Measurements from ENCODE around the gene NRL.

NRL gene

GRCh38 chr14:24065408-24065807, 49.3 kb downstream of the NRL start:
- no peak for DNase-seq

- no peak for DNase-seq
These were observed 49.9 kb downstream of the NRL start for GRCh38 chr14:24064856-24065255.

GRCh38 chr14:24064091-24064795, 50.5 kb downstream of the NRL start:
- DNase-seq: no peak

GRCh38 chr14:24063263-24063836, 51.4 kb downstream of the NRL start:
- no peak for DNase-seq

GRCh38 chr14:24062216-24062980, 52.4 kb downstream of the NRL start:
- DNase-seq: no peak

GRCh38 chr14:24060984-24061913, 53.5 kb downstream of the NRL start:
- no peak for DNase-seq

- no peak for DNase-seq
These were observed 54.3 kb downstream of the NRL start for GRCh38 chr14:24060443-24060842.

GRCh38 chr14:24059841-24060388, 54.8 kb downstream of the NRL start:
- DNase-seq: no peak

- DNase-seq: no peak
These were observed 55.7 kb downstream of the NRL start for GRCh38 chr14:24058951-24059475.

- DNase-seq: peak; percentile 69
These were observed 56.3 kb downstream of the NRL start for GRCh38 chr14:24058260-24058950.

GRCh38 chr14:24057867-24058259, 56.9 kb downstream of the NRL start:
- no peak for DNase-seq

- DNase-seq: no peak
These were observed 57.5 kb downstream of the NRL start for GRCh38 chr14:24057271-24057670.

- DNase-seq: no peak
These were observed 58.0 kb downstream of the NRL start for GRCh38 chr14:24056800-24057184.

- no peak for DNase-seq
These were observed 58.6 kb downstream of the NRL start for GRCh38 chr14:24055971-24056799.

- no peak for DNase-seq
These were observed 60.1 kb downstream of the NRL start for GRCh38 chr14:24054646-24055045.

GRCh38 chr14:24054324-24054641, 60.5 kb downstream of the NRL start:
- DNase-seq: no peak

GRCh38 chr14:24053548-24054323, 61.0 kb downstream of the NRL start:
- DNase-seq: no peak

GRCh38 chr14:24052656-24053547, 61.8 kb downstream of the NRL start:
- no peak for DNase-seq
